ENCODE measurements around the gene LYPD8. TPM values are rescaled to one million over a fixed set of nuclear protein-coding genes. Genes with fewer than 3 reads are reported as not detected.

Gene LYPD8
- total RNA-seq, 2 experiments from 2014 or later = not detected

DNA sequence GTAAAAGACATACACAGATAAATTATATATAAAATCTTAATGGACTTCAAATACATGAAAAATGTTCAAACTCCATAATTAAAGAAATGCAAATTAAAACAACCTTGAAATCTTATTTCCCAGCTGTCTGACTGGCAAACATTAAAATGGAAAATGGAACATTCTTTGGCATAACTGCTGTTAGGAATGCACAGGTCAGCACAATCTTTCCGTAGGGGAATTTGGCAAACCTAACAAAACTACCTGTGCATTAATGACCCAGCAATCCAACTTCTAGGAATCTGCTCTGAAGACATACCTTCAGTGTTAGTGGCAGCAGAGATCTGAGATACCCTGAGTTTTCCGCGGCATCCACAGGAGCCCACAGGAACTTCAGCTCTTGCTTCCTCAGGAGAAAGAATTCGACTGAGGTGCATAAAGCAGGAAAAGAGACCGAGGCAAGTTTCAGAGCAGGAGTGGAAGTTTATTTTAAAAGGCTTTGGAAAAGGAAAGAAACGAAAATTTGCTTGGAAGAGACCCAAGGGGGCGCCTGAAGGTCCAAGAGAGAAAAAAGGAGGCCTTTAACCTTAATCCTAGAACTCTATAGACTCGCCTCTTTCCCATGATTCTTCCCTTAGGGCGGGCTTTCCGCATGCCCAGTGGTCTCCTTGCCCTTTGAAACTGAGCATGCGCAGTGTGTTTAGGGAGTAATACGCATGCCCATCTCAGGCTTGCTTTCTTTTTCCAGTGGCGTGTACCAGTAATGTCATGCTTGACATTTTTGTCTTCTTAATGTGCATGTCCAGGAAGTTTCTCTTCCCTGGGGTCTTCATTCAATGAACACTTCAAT lies 24.8 kb downstream of the LYPD8 start:
- Histone ChIP-seq H3K9me3 (ENCODE audit: control insufficient read depth in 1 of 2, insufficient read depth in 1 of 2, low read length in 2 of 2) (no peaks in the 10 kb centered on the region), H3K27ac (ENCODE audit: low read depth in 1 of 2, low read length in 2 of 2) (no peak overlapping the region), H3K36me3 (ENCODE audit: insufficient read depth, low read length) (no peaks in the 10 kb centered on the region), H3K27me3 (ENCODE audit: control insufficient read depth in 1 of 2, insufficient read depth in 2 of 2, low read length in 2 of 2) (peaks cover 0 to 3% of the 10 kb centered on the region in 2 experiments), H3K4me3 (ENCODE audit: low read length) (no peak overlapping the region), H3K4me1 (ENCODE audit: insufficient read depth, low read length) (no peaks in the 10 kb centered on the region)
- Mint-ChIP-seq H3K4me3 (no peak overlapping the region), H3K36me3 (ENCODE audit: low read depth) (no peaks in the 10 kb centered on the region), H3K27me3 (no peaks in the 10 kb centered on the region), H3K27ac (no peak overlapping the region), H3K4me1 (ENCODE audit: low read depth) (no peaks in the 10 kb centered on the region), H3K9me3 (peaks cover 5% of the 10 kb centered on the region)
- TF ChIP-seq CTCF (IDR thresholded peaks at IDR 0.05) = no peak
- POLR2A ChIA-PET = no interaction called here
- ATAC-seq (ENCODE audit: poor library complexity) (no peak), DNase-seq (no peak)
- CTCF ChIA-PET = no interaction called here
- intact Hi-C loops (cut with DNase I, micrococcal nuclease) = no loop called here

DNA sequence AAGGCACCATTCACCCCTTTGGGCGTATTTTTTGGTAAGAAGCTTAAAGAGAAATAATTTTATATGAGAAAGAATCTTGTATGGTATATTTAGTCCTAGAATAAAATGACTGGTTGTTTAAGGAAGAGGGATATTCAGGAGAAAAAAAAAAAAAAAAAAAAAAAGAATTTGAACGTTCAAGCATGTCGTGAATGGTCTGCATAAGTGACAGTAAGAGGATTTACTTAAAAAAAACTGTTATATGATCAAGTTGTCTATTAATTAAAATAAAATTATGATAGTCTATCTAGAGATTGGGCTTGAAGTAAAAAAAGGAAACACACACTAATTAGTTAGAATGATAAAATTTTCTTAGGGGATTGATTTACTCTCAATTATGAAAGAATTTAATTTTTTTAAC lies 41.3 kb downstream of the LYPD8 start:
- ChIA-PET CTCF (no interaction called here), POLR2A (no interaction called here)
- ATAC-seq (ENCODE audit: poor library complexity) (no peak), DNase-seq (no peak)
- peaks cover 5% of the 10 kb centered on the region for H3K9me3 Mint-ChIP-seq
- Histone ChIP-seq H3K9me3 (ENCODE audit: control insufficient read depth in 1 of 2, insufficient read depth in 1 of 2, low read length in 2 of 2) (peaks cover 0 to 7% of the 10 kb centered on the region in 2 experiments), H3K27me3 (ENCODE audit: control insufficient read depth in 1 of 2, insufficient read depth in 2 of 2, low read length in 2 of 2) (peaks cover 0 to 12% of the 10 kb centered on the region in 2 experiments), H3K4me1 (ENCODE audit: insufficient read depth, low read length) (no peaks in the 10 kb centered on the region), H3K4me3 (ENCODE audit: low read length) (no peak overlapping the region), H3K36me3 (ENCODE audit: insufficient read depth, low read length) (no peaks in the 10 kb centered on the region), H3K27ac (ENCODE audit: low read depth in 1 of 2, low read length in 2 of 2) (no peak overlapping the region)
- intact Hi-C loops (cut with DNase I, micrococcal nuclease) = loop anchor here in 1 of 2 experiments (2.0 kb wide), 1 partner anchor 13 kb away; no protein-coding TSS in a partner anchor
- H3K27ac Mint-ChIP-seq = no peak overlapping the region
- TF ChIP-seq CTCF (IDR thresholded peaks at IDR 0.05) = no peak
- no peaks in the 10 kb centered on the region for H3K36me3 Mint-ChIP-seq (ENCODE audit: low read depth)
- H3K4me3 Mint-ChIP-seq = no peak overlapping the region
- H3K4me1 Mint-ChIP-seq (ENCODE audit: low read depth) = no peaks in the 10 kb centered on the region
- H3K27me3 Mint-ChIP-seq = peaks cover 11% of the 10 kb centered on the region

DNA sequence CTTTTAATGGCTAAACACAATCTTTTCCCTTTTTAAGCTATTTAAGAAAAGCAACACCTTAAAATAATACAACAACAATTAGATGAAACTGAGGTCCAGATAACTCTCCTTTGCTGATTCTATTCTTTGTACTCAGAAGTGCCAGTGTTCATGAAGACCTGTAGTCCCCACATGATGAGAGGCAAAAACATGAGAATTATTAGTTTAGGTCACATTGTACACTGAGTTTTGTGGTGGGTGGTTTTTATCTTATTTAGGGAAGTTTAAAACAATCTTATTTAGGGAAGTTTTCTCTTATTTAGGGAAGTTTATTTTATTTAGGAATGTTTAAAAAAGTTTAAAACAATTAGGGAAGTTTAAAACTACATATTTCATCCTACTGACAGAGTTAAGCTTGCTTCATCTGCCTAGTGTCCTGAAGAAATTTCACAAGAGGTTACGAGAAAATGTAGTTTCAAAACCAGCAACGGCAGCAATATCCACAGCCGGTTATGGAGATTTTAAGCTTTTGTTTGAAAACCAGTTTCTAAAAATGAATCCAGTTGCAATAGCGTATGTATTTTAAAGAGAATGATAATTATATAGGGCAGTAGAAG lies 45.2 kb downstream of the LYPD8 start:
- Mint-ChIP-seq H3K4me1 (ENCODE audit: low read depth) (no peaks in the 10 kb centered on the region), H3K4me3 (no peak overlapping the region), H3K27me3 (peaks cover 14% of the 10 kb centered on the region), H3K36me3 (ENCODE audit: low read depth) (no peaks in the 10 kb centered on the region), H3K9me3 (peaks cover 2% of the 10 kb centered on the region), H3K27ac (no peak overlapping the region)
- H3K4me1 ChIP-seq (ENCODE audit: insufficient read depth, low read length) = no peaks in the 10 kb centered on the region
- CTCF ChIA-PET = no interaction called here
- ATAC-seq (ENCODE audit: poor library complexity) (no peak), DNase-seq (no peak)
- H3K27ac ChIP-seq (ENCODE audit: low read depth in 1 of 2, low read length in 2 of 2) = no peak overlapping the region
- TF ChIP-seq CTCF (IDR thresholded peaks at IDR 0.05) = no peak
- H3K27me3 ChIP-seq (ENCODE audit: control insufficient read depth in 1 of 2, insufficient read depth in 2 of 2, low read length in 2 of 2) = peaks cover 3 to 12% of the 10 kb centered on the region in 2 experiments
- POLR2A ChIA-PET = no interaction called here
- no peaks in the 10 kb centered on the region for H3K36me3 ChIP-seq (ENCODE audit: insufficient read depth, low read length)
- no peak overlapping the region for H3K4me3 ChIP-seq (ENCODE audit: low read length)
- peaks cover 0 to 7% of the 10 kb centered on the region in 2 experiments for H3K9me3 ChIP-seq (ENCODE audit: control insufficient read depth in 1 of 2, insufficient read depth in 1 of 2, low read length in 2 of 2)
- intact Hi-C loops (cut with DNase I, micrococcal nuclease) = no loop called here
